Nephron (organoid): ENCODE data around the gene MICAL3.

ENCODE experiments used
- H3K27ac Mint-ChIP-seq, 3 experiments: 2 replicates each; pipeline ENCODE4 v1.8.0; 2020; ENCODE audit warnings: mixed read lengths in 3 of 3, mild to moderate bottlenecking in 2 of 3, moderate library complexity in 1 of 3
- H3K27me3 Mint-ChIP-seq: 2 replicates; pipeline ENCODE4 v1.8.0; 2021; ENCODE audit warnings: low read depth, mild to moderate bottlenecking, moderate library complexity, mixed read lengths
- H3K36me3 Mint-ChIP-seq: 2 replicates; pipeline ENCODE4 v1.8.0; 2020; ENCODE audit warnings: low read depth, mixed read lengths
- H3K4me1 Mint-ChIP-seq: 2 replicates; pipeline ENCODE4 v1.8.0; 2020; ENCODE audit warnings: mixed read lengths
- H3K4me3 Mint-ChIP-seq, 3 experiments: 2 replicates each; pipeline ENCODE4 v1.8.0; 2020; ENCODE audit warnings: mild to moderate bottlenecking in 3 of 3, mixed read lengths in 3 of 3, moderate library complexity in 2 of 3
- H3K9me3 Mint-ChIP-seq: 2 replicates; pipeline ENCODE4 v1.8.0; 2020; ENCODE audit warnings: mixed read lengths
- CTCF ChIP-seq, 3 experiments: fragments of 200-600 bp; sonication (generic); IDR thresholded peaks; one replicate each; pipeline ENCODE4 v1.5.0; 2021; ENCODE audit warnings: antibody characterized with exemption in 3 of 3; ENCODE audit not compliant: unreplicated experiment in 3 of 3

MICAL3 gene

GRCh38 chr22:17954860-17955587, 69.3 kb downstream of the MICAL3 start:
- TF ChIP-seq CTCF (IDR thresholded peaks at IDR 0.05; ENCODE audit: unreplicated experiment in 3 of 3), result no peak
- Mint-ChIP-seq H3K4me3 (no peak overlapping the region), H3K36me3 (no peaks in the 10 kb centered on the region), H3K27me3 (no peaks in the 10 kb centered on the region), H3K27ac (peak overlapping the region; percentile 65 to 81 (median 79)), H3K4me1 (peaks cover 70% of the 10 kb centered on the region), H3K9me3 (no peaks in the 10 kb centered on the region)

- no peaks in the 10 kb centered on the region for H3K9me3 Mint-ChIP-seq
- no peak for TF ChIP-seq CTCF (IDR thresholded peaks at IDR 0.05; ENCODE audit: unreplicated experiment in 3 of 3)
- peaks cover 70% of the 10 kb centered on the region for H3K4me1 Mint-ChIP-seq
- H3K27ac Mint-ChIP-seq, result peak overlapping the region; percentile 79 to 85 (median 81)
- H3K27me3 Mint-ChIP-seq, result no peaks in the 10 kb centered on the region
- H3K36me3 Mint-ChIP-seq, result no peaks in the 10 kb centered on the region
- H3K4me3 Mint-ChIP-seq, result peak overlapping the region in 1 of 3 experiments; percentile 34
These were observed 70.0 kb downstream of the MICAL3 start for GRCh38 chr22:17954200-17954859.

- Mint-ChIP-seq H3K36me3 (no peaks in the 10 kb centered on the region), H3K4me3 (peak overlapping the region in 1 of 3 experiments; percentile 39), H3K9me3 (no peaks in the 10 kb centered on the region), H3K4me1 (peaks cover 71% of the 10 kb centered on the region), H3K27me3 (no peaks in the 10 kb centered on the region), H3K27ac (peak overlapping the region in 2 of 3 experiments; percentile 39 to 87)
- no peak for TF ChIP-seq CTCF (IDR thresholded peaks at IDR 0.05; ENCODE audit: unreplicated experiment in 3 of 3)
These were observed 71.2 kb downstream of the MICAL3 start for GRCh38 chr22:17953147-17953546.

GRCh38 chr22:17952273-17952801, 72.0 kb downstream of the MICAL3 start:
- no peak overlapping the region for H3K4me3 Mint-ChIP-seq
- H3K27me3 Mint-ChIP-seq, result no peaks in the 10 kb centered on the region
- no peaks in the 10 kb centered on the region for H3K36me3 Mint-ChIP-seq
- H3K4me1 Mint-ChIP-seq, result peaks cover 71% of the 10 kb centered on the region
- no peaks in the 10 kb centered on the region for H3K9me3 Mint-ChIP-seq
- peak overlapping the region; percentile 29 to 87 (median 39) for H3K27ac Mint-ChIP-seq
- no peak for TF ChIP-seq CTCF (IDR thresholded peaks at IDR 0.05; ENCODE audit: unreplicated experiment in 3 of 3)

- Mint-ChIP-seq H3K27me3 (no peaks in the 10 kb centered on the region), H3K9me3 (no peaks in the 10 kb centered on the region), H3K27ac (peak overlapping the region; percentile 84 to 95 (median 88)), H3K4me3 (peak overlapping the region in 1 of 3 experiments; percentile 8), H3K36me3 (no peaks in the 10 kb centered on the region), H3K4me1 (peaks cover 81% of the 10 kb centered on the region)
- no peak for TF ChIP-seq CTCF (IDR thresholded peaks at IDR 0.05; ENCODE audit: unreplicated experiment in 3 of 3)
These were observed 73.0 kb downstream of the MICAL3 start for GRCh38 chr22:17951315-17951714.
